Bone marrow (tissue), 2 donors: ENCODE measurements around the gene PBX1.

ENCODE experiments used
- DNase-seq, 2 donors: peaks; one replicate each; lab custom pipeline; 2025; lab: John Stamatoyannopoulos, UW

PBX1 gene

DNA sequence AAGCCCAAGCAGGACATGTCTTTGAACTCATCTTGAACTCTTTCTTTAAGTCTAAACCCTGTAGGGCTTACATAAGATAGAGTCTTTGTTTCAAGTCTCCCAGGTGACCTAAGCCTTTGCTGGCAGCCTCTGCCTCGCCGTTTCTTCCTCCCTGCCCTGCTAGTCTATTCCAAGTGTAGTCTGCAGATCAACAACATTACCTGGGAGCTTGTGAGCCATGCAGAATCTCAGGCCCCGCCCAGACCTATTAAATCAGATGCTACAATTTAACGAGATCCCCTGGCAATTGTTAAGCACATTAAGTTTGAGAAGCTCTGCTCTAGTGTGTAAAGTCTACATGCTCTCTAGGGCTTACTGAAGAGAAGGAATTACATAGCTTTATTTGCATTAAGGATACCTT lies 271.6 kb downstream of the PBX1 start:
- DNase-seq, result no peak

- no peak for DNase-seq
Measured at GRCh38 chr1:164834641-164835040, 275.7 kb downstream of the PBX1 start.

GRCh38 chr1:164836614-164837018 lies 277.6 kb downstream of the PBX1 start:
- DNase-seq, result no peak

GRCh38 chr1:164838786-164839185 lies 279.8 kb downstream of the PBX1 start:
- no peak for DNase-seq

DNA sequence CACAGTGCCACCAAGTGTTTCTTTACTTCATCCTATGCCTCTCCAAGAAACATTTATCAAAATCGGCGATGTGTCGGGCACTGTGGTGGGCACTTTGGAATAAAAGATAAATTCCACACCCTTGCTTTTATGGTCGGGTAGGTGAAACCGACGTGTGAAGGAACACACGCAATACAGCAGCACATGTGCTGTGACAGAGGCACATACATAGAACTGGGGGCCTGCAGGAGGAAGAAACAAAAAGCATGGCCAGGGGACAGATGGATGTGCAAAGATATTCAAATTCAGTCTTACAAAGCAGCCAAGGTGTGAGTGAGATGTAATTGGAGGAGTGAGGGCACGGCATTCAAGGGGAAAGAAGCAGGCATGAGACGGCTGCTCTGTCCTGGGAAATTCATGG lies 282.0 kb downstream of the PBX1 start:
- DNase-seq, result no peak

GRCh38 chr1:164841702-164842465 lies 282.9 kb downstream of the PBX1 start:
- DNase-seq, result no peak

DNA sequence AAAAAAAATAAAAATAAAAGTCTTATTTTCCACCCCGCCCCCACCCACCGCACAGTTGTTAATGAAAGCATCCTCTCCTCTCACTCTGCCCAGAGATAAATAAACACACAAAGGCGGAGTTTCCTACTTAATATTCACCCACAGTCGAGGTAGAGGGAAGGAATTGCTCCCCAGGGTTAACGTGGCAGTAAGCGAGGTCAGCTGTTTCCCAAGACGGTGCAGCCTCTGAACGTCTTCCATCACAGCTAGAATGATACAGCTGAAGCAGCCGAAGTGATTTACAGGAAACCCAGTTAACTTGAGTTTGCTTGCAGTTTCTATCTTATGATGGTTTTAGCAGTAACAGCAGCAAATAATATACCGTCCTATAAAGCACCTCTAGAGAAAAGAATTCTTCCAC lies 283.9 kb downstream of the PBX1 start:
- no peak for DNase-seq

DNA sequence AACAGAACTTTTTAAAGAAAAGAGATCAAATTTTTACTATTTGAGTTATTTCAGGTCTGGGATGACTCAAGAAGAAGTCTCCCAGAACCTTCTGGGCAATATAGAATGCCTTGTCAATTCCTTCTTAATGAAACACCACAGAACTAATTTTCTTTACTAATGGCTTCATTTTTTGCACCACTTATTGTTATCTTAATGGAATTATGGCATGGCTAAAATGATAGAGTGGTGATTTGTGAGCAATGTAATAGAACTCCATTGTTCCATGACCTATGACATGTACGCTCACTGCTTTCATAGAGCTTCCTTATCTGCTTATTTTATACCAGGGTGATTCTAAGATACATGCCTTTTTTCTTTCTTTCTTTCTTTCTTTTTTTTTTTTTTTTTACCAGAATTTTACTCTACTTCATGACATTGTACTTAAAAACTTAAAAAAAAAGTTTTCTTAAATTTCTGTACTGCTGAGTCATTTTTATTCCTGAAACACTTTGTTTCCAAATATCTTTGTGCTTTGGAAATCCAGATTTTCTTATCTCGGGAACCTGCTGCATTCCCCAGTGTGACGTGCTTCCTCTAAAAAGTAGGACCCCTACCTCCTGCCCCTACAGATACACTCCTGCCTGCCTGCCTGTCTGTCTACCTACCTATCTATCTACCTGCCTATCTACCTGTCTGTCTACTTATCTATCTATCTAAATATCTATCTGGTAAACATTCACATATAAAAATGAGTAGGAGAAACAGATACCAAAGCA lies 284.9 kb downstream of the PBX1 start:
- DNase-seq, result no peak

DNA sequence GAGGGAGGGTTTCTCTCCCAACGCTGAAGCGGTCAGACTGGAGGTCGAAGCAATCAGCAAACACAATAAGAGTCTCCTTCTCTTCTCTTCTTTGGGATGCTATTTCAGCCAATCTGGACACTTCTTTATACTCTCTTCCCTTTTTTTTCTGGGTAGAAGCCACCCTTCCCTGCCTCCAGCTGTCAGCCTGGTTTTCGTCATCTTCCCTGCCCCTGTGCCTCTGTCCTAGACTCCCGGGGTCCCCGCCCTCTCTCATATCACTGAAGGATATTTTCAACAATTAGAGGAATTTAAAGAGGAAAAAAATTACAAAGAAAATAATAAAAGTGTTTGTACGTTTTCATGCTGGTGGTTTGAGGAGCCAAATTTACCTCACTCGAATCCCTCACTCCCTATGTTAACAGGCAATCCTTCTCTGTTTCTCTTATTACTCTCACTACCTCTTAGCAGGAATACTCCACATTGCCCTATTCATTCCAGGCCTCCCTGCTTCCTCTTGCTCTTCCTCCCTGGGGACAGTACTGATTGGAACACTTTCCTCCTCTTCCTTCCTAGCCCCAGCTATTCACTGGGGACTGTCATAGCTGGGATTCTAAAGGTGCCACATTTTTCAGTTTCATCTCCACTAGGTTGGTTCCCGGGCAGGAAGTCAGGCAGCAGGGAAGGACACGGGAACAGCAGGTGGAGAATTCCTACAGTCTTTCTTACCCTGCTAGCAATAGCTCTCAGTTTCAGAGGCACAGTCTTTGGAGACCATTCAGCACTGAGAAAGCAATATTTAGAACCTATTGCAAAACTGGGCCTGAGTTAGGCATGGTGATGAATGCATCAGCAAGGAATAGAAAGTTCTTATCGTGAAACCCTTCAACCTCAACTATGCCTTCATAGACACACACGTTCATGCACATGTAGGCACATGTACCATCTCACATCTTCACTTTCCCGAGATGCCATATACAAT lies 288.0 kb downstream of the PBX1 start:
- DNase-seq, result no peak

GRCh38 chr1:164853146-164853545 lies 294.2 kb downstream of the PBX1 start:
- DNase-seq, result no peak

GRCh38 chr1:164855716-164856329 lies 296.8 kb downstream of the PBX1 start:
- no peak for DNase-seq

DNA sequence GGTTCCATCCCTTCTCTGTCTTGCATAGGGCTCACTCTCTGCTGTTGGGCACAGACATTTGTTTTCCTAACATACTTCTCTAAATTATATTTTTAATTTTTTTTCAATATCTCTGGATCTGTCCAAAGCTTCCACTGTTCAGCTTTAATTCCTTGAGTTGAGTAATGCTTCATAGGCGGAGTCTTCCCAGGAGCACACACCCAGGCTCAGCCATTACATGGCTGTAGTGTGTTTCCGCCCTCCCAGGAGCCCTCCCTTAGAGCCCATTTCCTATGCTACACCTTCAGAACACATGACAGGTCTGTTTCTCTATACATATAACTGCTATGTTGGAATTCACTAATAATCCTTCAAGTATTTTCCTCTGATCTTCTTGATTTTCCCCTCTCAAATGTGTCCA lies 297.4 kb downstream of the PBX1 start:
- DNase-seq, result no peak

GRCh38 chr1:164857439-164857838 lies 298.5 kb downstream of the PBX1 start:
- DNase-seq, result no peak

- no peak for DNase-seq
Measured at GRCh38 chr1:164858096-164858632, 299.2 kb downstream of the PBX1 start.

DNA sequence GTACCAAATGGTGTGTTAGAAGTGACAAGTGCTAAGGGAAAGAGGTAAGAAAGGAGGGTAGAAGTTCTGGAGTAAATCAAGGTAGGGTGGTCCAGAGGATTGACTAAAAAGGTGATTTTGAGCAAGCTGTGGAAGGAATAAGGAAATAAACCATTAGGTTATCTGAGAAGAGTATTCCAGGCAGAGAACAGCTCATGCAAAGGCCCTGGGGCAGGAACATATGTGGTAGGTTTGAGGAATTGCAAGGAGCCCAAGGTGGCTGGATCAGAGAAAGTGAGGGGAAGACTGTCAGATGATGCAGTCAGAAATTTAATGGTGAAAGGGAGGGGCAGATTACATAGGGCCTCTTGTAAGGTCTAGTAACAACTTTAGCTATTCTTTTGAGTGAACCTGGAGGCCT lies 302.6 kb downstream of the PBX1 start:
- DNase-seq, result no peak

DNA sequence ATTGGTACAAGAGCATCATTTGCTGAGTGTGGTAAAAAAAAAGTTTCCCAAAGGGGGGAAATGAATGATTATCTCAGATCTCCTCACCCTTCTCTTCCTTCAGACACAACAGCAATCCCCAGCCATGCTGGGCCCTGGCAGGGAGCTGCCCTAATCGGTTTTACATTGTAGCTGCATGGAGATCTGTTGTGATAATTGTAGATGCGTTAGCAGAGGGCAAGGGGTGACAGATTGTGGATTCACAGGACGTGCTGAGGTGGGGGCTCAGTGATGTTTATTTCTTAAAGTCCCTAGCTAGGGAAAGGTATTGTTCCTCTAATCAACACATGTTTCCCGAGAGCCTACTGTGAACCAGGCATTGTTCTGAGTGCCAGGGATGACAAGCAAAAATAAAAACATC lies 304.1 kb downstream of the PBX1 start:
- DNase-seq, result no peak

GRCh38 chr1:164864161-164864560 lies 305.2 kb downstream of the PBX1 start:
- DNase-seq, result no peak

DNA sequence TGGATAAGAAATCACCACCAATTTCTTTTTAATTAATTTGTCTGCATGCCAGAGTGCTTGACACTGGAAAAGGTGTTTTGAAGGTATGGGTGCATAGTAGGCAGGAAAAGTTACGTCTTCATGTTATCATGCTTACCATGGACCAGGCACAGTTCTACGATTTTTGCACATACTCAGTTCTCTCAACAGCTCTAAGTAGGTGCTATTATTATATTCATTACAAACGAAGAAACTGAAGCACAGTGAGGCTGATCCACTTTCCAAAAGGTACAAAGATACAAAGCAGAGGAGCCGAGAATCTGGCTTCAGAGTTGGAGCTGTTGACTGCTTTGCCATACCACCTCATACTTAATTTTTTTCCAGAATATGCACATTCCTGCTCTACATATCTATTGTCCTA lies 306.4 kb downstream of the PBX1 start:
- no peak for DNase-seq

- no peak for DNase-seq
Measured at GRCh38 chr1:164867590-164867989, 308.6 kb downstream of the PBX1 start.

DNA sequence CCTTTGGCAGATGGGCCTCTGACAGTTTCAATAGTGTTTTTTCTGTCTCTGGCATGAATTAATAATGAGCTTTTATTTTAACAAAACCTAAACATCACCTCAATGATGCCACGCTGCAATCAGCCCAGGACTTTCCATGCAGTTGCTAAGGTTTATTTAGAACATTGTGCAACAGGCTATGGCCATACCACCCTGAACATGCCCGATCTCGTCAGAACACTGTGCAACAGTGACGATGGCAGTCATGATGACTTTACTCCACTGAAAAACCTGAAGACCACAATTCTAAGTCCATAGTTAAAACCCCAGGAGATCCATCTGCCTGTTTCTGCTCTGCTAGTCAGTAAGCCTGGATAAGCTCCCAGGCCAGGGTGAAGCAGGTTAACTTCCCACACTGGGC lies 310.0 kb downstream of the PBX1 start:
- DNase-seq, result no peak

DNA sequence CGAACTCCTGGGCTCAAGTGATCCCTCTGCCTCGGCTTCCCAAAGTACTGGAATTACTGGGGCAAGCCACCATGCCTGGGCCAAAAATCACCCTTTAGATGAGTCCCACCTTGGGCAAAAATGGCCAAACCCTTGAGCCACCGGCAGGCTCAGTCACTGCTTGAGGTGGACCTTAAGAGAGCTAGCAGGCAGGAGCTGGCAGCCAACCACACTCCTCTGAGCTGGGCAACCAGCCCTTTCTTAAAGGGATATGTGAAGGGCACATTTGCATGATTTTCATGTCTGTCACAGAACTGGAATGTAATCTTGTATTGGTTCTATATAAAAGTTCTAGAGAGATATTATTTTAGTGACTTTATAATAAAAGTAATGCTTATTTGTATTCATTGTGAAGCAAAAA lies 316.5 kb downstream of the PBX1 start:
- no peak for DNase-seq
